Peyer's patch (tissue), 4 donors: ENCODE data around the gene HOXD9.

Experiments
- POLR2A ChIP-seq, 2 donors: fragments of 450-650 bp; IDR thresholded peaks; one replicate each; pipeline ENCODE4 v1.5.1; 2017; ENCODE audit warnings: antibody characterized with exemption in 2 of 2, mild to moderate bottlenecking in 2 of 2, moderate library complexity in 2 of 2
- TF ChIP-seq, protein P1 (sequence below), 6 experiments: fragments of 450-650 bp in 4 of 6; fragments of 200-600 bp in 2 of 6; sonication (generic) in 1 of 6; IDR thresholded peaks; one replicate each; pipeline ENCODE4 v1.5.1; 2017 to 2019; ENCODE audit warnings: antibody characterized with exemption in 6 of 6, mild to moderate bottlenecking in 3 of 6, moderate library complexity in 1 of 6

DNA sequence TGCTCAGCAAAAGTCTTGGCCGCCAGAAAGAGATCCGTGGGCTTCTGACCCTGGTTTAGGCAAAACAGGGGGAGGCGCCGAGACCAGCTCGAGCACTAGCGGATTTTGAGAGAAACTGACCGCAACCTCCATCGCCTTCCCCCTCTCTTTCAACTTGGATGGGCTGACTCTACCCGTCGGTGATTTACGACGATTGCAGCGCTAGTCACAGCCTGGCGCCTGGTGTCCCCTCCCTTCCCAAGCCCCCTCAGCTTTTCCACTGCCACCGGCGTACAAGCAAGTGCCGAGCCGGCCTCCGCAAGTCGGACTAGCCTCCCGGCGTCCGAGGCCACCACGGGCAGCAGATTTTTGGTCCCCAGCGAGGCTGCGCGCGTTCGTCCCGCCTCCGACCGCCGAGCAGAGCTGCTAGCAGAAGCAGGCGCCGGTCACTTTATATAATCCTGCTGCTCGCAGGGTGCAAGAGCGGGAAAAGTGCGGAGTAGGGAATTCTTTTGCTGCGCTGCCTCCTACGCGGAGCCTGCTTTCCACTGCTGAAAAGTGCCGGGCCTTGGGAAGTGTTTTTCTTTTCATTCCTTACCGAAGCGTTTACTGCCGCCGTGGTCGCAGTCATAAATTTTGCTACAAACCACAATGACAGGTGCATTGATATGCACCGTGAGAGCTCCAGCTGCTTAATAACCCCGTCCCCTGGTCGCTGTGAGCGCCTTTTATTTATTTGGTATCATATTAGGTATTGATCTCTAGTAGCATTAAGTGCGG lies 42.3 kb downstream of the HOXD9 start:
- TF ChIP-seq POLR2A (IDR thresholded peaks at IDR 0.05), result no peak
- TF ChIP-seq, protein P1, sequence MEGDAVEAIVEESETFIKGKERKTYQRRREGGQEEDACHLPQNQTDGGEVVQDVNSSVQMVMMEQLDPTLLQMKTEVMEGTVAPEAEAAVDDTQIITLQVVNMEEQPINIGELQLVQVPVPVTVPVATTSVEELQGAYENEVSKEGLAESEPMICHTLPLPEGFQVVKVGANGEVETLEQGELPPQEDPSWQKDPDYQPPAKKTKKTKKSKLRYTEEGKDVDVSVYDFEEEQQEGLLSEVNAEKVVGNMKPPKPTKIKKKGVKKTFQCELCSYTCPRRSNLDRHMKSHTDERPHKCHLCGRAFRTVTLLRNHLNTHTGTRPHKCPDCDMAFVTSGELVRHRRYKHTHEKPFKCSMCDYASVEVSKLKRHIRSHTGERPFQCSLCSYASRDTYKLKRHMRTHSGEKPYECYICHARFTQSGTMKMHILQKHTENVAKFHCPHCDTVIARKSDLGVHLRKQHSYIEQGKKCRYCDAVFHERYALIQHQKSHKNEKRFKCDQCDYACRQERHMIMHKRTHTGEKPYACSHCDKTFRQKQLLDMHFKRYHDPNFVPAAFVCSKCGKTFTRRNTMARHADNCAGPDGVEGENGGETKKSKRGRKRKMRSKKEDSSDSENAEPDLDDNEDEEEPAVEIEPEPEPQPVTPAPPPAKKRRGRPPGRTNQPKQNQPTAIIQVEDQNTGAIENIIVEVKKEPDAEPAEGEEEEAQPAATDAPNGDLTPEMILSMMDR (IDR thresholded peaks at IDR 0.05), result no peak
